ENCODE results near the gene IFT80.
A peak's percentile ranks its signal among the peaks of the same experiment; 100 is the strongest.
"Not testable (repeated sequence)": the region's sequence is repeated elsewhere in the genome, so short reads cannot be mapped to it uniquely, and the experiment has no call there.

The IFT80 gene

GRCh38 chr3:160291290-160291908, 107.6 kb downstream of the IFT80 start:
- no peak for DNase-seq (ENCODE audit: extremely low spot score, insufficient read length, low read depth)
- FAIRE-seq, result no peak

- FAIRE-seq, result no peak
- no peak for DNase-seq (ENCODE audit: extremely low spot score, insufficient read length, low read depth)
Observed at GRCh38 chr3:160287666-160288065, 111.4 kb downstream of the IFT80 start.

- DNase-seq (ENCODE audit: extremely low spot score, insufficient read length, low read depth) (no peak), FAIRE-seq (peak; percentile 56)
Observed at GRCh38 chr3:160286231-160286630, 112.8 kb downstream of the IFT80 start.

- DNase-seq (ENCODE audit: extremely low spot score, insufficient read length, low read depth), result no peak
- FAIRE-seq, result no peak
Observed at GRCh38 chr3:160280836-160281235, 118.2 kb downstream of the IFT80 start.

DNA sequence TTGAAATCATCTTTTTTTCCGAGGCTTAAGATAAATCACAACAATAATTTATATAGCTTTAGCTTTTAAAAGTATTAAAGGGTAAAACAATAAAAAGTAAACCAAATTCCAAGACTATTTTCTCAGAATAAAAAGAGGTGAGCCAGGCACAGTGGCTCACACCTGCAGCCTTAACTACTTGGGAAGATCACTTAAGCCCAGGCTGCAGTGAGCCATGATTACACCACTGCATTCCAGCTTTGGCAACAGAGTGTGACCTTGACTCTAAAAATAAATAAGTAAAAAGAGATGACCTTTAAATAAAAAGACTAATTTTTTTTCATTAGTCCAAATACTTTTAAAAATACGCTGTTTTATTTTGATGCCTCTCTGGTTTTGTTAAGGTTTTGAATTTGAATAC, 119.4 kb downstream of the IFT80 start:
- DNase-seq (ENCODE audit: extremely low spot score, insufficient read length, low read depth) (no peak), FAIRE-seq (no peak)

DNA sequence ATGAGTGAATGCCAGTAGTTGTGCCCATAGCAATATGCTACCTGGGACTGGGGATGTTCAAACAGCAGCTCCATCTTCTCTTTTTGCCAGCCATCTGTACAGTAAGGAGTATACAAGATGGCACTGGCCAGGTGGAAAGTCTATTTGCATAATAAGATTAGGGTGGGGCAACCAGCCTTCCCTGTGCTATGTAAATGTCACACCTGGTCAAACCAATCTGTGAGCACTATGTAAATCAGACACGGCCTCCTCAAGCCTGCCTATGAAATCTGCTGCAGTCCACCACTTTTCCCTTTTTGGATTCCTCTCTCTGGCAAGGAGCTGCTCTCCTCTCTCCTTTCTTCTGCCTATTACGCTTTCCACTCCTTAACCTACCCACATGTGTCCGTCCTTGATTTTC, 120.8 kb downstream of the IFT80 start:
- FAIRE-seq (no peak), DNase-seq (ENCODE audit: extremely low spot score, insufficient read length, low read depth) (no peak)

- FAIRE-seq, result no peak
- no peak for DNase-seq (ENCODE audit: extremely low spot score, insufficient read length, low read depth)
Observed at GRCh38 chr3:160265088-160265487, 133.9 kb downstream of the IFT80 start.

- FAIRE-seq (no peak), DNase-seq (ENCODE audit: extremely low spot score, insufficient read length, low read depth) (no peak)
Observed at GRCh38 chr3:160260587-160261270, 138.3 kb downstream of the IFT80 start.

DNA sequence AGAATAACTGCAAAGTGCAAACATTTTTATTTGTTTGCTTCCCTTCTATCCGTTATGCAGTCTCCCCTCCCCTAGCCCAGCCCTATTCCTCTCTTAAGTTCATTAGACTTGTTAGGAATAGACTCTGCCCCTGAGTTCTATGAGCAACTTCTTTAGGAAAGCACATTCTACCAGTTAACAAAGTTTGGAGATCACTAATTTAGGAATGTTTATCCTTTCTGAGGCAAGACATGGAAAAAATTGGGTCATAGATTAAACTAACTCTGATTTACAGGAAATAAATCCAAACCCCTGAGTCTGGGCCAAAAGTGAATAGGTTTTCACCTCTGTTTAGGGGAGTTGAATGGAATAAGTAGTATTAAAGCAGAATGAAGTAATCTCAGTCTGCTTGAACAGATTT, 139.4 kb downstream of the IFT80 start:
- FAIRE-seq (no peak), DNase-seq (ENCODE audit: extremely low spot score, insufficient read length, low read depth) (no peak)

DNA sequence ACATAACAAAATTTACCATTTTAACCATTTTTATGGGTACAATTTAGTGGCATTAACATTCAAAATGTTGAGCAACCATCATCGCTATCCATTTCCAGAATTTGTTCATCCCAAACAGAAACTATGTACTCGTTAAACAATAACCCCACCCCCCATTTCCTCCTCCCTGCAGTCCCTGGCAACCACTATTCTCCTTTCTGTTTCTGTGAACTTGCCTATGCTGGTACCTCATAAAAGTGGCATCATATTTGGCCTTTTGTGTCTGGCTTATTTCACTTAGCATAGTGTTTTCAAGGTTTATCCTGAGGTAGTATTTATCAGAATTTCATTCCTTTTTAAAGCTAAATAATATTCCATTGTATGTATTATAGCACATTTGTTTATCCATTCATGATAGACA, 141.4 kb downstream of the IFT80 start:
- FAIRE-seq, result no peak
- no peak for DNase-seq (ENCODE audit: extremely low spot score, insufficient read length, low read depth)

GRCh38 chr3:160253298-160253697, 145.7 kb downstream of the IFT80 start:
- no peak for DNase-seq (ENCODE audit: extremely low spot score, insufficient read length, low read depth)
- no peak for FAIRE-seq

DNA sequence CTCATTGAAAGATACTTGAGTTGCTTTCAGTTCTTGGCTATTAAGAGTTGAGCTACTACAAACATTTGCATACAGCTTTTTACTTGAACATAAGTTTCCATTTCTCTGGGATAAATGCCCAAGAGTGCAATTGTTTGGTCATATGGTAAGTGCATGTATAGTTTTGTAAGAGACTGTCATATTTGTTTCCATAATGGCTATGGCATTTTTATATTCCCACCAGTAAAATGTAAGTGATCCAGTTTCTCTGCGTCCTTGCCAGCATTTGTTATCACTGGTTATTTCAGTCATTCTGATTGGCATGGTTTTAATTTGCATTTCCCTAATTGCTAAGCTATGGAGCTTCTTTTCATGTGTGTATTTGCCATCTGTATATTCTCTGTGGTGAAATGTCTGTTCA, 151.3 kb downstream of the IFT80 start:
- no peak for FAIRE-seq
- no peak for DNase-seq (ENCODE audit: extremely low spot score, insufficient read length, low read depth)

DNA sequence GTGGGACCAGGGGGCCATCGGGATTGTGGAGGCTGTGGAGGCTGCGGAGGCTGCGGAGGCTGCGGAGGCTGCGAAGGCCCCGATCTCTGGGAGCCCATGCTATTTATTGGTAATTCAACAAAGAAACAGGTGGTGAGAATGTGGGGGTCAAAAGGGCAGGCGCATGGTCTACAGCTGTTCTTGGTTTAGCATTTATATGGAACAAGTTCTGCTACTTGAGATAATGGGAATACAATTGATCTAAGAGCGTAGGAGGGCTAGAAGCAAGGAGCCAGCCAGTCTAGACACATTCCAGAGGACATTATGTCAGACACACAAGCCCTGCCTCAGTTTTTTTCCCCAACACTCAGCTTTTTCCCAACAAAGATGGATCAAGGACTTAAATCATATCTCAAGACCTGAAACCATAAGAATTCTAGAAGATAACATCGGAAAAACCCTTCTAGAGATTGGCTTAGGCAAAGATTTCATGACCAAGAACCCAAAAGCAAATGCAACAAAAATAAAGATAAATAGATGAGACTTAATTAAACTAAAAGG, 153.7 kb downstream of the IFT80 start:
- FAIRE-seq (no peak), DNase-seq (ENCODE audit: extremely low spot score, insufficient read length, low read depth) (no peak)

DNA sequence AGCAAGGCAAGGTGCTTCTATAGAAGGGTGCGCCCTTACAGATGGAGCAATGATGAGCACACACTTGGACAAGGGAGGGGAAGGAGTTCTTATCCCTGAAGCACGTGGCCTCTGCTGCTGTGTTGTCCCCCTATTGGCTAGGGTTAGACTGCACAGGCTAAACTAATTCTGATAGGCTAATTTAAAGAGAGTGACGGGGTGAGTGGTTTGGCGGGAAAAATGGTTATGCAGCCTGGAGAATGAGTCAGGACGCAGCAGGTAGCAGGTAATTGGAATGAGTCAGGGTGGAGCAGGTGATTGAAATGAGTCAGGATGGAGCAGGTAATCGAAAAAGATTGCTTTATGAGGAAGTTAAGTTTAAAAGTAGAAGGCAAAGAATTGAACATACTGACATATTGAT, 158.3 kb downstream of the IFT80 start:
- not testable (repeated sequence) for FAIRE-seq; DNase-seq (ENCODE audit: extremely low spot score, insufficient read length, low read depth)

DNA sequence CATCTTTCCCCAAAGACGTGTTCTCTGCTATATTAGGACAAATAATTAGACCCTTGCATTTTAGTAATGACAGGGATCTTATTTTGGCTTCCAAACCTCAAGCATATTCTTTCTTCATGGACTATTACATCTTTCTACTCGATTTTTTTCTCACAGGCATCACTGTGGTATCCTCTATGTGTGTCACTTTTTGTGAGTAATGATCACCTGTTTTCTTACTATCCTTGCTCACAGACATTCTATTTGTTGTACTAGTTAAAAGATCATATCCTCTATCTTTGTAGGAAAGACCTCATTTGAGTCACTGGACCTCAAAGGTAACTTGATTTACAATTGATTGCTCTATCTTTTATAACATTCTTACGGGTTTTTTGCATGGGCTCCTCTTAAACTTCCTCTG, 167.0 kb downstream of the IFT80 start:
- no peak for DNase-seq (ENCODE audit: extremely low spot score, insufficient read length, low read depth)
- FAIRE-seq, result no peak

DNA sequence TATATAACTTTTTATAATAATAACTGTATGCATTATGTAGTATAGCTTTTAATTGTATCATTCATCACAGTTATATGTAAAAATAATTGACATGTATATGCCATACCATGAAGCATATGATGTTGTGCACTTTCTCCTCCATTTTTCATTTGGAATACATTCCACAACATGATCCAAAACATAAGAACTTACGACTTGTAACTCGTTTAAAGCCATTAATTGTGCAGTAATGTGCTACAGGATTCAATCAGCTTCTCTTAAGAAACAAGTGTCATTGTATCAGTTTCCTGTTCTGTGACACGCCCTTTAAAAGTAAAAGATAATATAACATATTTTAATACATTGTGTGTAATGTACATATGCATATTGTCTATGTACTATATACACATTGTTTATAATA, 171.6 kb downstream of the IFT80 start:
- DNase-seq (ENCODE audit: extremely low spot score, insufficient read length, low read depth) (no peak), FAIRE-seq (no peak)

DNA sequence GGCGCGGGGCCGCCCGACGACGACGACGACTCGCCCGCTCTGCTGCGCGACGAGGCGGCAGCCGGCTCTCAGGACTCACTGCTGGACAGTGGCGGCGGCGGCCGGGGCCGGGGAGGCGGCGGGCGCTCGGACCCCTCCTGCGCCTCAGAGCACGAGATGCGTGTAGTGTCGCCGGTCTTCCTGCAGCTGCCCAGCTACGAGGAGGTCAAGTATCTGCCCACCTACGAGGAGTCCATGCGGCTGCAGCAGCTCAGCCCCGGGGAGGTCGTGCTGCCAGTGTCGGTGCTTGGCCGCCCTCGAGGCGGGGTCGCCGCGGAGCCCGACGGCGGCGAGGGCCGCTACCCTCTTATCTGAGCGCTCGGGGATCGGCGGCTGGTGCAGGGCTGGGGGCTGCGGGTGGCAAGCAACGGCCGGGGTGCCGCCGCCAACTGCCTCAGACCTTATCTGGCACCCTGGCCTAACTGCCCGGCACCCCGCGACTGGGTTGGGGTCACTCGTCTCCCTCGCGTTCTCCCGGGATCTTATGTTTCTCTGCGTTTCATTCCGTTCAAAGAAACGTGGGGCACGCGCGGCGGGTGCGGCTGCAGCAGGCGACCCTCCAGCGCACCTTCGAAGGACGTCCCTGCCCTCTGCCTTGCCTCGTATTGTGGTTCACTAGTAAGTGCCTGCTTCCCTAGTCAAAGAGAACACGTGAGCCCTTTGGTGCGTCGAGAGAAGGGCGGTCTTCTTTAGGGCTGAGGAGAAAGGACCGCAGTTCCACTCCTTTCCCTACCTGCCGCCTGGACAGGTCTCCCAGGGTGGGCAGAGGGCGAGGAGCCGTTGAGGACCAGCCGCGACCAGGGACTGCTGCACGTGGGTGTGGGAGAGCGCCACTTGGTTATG, 172.8 kb downstream of the IFT80 start:
- FAIRE-seq, result no peak
- no peak for DNase-seq (ENCODE audit: extremely low spot score, insufficient read length, low read depth)

DNA sequence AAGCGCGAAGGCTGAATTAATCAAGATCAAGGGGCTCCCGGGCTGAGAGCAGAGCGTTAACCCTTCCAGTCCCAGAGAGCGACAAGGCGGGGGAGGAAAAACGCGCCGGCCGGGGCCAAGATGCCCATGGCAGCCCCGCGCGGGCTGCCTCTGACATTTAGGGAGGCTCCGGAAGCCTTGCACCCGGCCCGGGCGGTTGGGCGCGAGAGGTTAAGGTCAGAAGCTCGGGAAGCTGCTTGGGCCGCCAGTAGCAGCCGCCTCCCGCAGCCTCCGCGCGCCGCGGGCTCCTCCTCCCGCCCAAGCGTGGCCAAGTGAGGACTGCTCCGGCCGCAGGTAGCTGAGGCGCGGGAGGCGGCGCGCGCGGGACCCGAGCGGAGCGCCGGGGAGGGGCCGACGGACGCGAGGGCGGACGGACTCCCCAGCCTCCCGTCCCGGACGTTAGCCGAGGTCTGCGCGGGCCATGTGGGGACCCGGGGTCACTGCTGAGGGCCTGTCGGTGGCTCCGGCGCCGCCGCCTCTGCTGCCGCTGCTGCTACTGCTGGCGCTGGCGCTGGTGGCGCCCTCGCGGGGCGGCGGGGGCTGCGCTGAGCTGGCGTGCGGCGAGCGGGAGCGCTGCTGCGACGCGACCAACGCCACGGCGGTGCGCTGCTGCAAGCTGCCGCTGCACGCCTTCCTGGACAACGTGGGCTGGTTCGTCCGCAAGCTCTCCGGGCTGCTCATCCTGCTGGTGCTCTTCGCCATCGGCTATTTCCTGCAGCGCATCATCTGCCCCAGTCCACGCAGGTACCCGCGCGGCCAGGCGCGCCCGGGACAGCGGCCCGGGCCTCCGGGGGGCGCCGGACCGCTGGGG, 173.6 kb downstream of the IFT80 start, which contains the start of gene C3orf80:
C3orf80 (plus strand) TSS at position 247 of the 850 bp plus-strand sequence; CDS start at position 461, 214 bp downstream.
- peak; percentile 44 for FAIRE-seq
- peak; percentile 40 for DNase-seq (ENCODE audit: extremely low spot score, insufficient read length, low read depth)

GRCh38 chr3:160224811-160225175, 174.2 kb downstream of the IFT80 start:
- DNase-seq (ENCODE audit: extremely low spot score, insufficient read length, low read depth) (no peak), FAIRE-seq (no peak)

DNA sequence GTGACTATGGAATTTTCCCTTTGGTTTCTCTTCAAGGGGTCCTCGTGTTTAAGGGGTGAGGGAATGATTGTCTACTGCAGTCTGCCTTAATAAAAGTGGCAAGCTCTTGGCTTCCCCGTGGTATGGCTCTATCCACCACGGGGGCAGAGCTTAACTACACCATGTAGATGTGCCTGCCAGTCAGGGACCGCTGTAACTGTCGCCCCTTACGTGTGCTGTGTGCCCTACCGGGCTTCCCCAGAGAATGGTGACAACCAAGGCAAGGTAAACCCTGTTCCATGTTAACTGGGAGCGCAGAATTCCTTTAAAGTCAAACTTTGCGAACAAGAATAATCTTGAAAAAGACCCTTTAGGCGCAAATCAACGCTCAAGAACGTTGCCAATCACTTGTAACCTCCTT, 174.8 kb downstream of the IFT80 start:
- no peak for DNase-seq (ENCODE audit: extremely low spot score, insufficient read length, low read depth)
- FAIRE-seq, result no peak
